T-helper 17 cell (primary cell): ENCODE measurements around the gene TSPAN3. TPM values are rescaled to one million over a fixed set of nuclear protein-coding genes. Genes with fewer than 3 reads are reported as not detected.

Experiments
- ATAC-seq: fragments of 150-1000 bp; cut with Tn5 transposase; 2 replicates; pipeline ENCODE4 v1.10.0; 2021; ENCODE audit warnings: mild to moderate bottlenecking, moderate library complexity
- DNase-seq, 3 donors: peaks; one replicate each; pipeline versions ENCODE4 v3.0.0 to v3.0.0-alpha.2; 2020 to 2021
- H3K9me3 ChIP-seq: one replicate; pipeline ENCODE4 v1.7.0; 2013; ENCODE audit warnings: low read length, mild to moderate bottlenecking; ENCODE audit not compliant: control insufficient read depth, poor library complexity, severe bottlenecking
- H3K27ac Mint-ChIP-seq: one replicate; pipeline ENCODE4 v1.8.0; 2022; ENCODE audit warnings: mild to moderate bottlenecking, moderate library complexity, mixed read lengths
- H3K27me3 Mint-ChIP-seq: one replicate; pipeline ENCODE4 v1.8.0; 2022; ENCODE audit warnings: mixed read lengths
- H3K36me3 Mint-ChIP-seq: one replicate; pipeline ENCODE4 v1.8.0; 2022; ENCODE audit warnings: low read depth, mixed read lengths
- H3K4me1 Mint-ChIP-seq: one replicate; pipeline ENCODE4 v1.8.0; 2022; ENCODE audit warnings: mild to moderate bottlenecking, mixed read lengths
- H3K4me3 Mint-ChIP-seq: one replicate; pipeline ENCODE4 v1.8.0; 2022; ENCODE audit warnings: mild to moderate bottlenecking, moderate library complexity, mixed read lengths
- total RNA-seq, 4 donors: library from RNA in 2 of 4; stranded (reverse) in 2 of 4; gene quantifications; one replicate each; pipeline ENCODE4 v1.2.3 and lab custom pipeline; 2022 to 2026

TSPAN3 gene
- total RNA-seq, 2 donors from 2014 or later: 10.6 to 11.0 TPM

DNA sequence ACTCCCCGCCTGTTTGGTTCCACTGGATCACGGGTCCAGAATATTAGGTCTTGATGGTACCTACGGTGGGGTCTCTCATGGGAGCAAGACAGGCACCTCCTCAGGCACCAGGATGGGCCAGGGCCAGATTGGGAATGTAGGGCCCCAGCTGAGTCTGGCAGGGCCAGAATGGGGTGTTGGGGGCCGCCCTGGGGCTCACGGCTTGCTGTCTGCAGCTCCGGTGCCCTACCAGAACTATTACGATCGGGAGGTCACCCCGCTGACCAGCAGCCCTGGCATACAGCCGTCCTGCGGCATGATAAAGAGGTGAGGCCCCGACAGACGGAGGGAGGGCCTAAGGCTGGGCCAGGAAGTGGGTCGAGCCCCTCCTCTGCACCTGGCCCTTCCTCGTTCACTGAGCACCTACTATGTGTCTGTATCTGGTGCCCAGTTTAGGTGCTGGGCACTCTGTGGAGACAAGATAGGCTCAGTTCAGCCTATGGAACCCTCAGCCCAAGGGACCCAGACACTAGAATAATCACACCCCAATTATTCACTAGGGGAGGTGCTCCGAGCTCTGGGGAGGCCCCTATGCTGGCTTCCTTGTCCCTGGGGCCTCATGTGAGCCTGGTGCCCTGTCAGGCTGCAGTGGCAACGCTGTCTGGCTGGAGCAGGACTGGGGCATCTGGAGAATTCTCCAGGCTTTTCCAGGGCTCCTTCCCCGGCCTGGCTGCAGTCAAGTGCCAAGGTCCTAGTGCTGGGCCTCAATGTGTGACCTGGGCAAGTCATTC lies 38.1 kb downstream of the TSPAN3 start:
- Mint-ChIP-seq H3K27ac (peak overlapping the region; percentile 45), H3K4me1 (peaks cover 15% of the 10 kb centered on the region), H3K36me3 (peaks cover 10% of the 10 kb centered on the region), H3K27me3 (no peaks in the 10 kb centered on the region), H3K4me3 (no peak overlapping the region)
- no peaks in the 10 kb centered on the region for H3K9me3 ChIP-seq
- ATAC-seq (no peak), DNase-seq (no peak)

DNA sequence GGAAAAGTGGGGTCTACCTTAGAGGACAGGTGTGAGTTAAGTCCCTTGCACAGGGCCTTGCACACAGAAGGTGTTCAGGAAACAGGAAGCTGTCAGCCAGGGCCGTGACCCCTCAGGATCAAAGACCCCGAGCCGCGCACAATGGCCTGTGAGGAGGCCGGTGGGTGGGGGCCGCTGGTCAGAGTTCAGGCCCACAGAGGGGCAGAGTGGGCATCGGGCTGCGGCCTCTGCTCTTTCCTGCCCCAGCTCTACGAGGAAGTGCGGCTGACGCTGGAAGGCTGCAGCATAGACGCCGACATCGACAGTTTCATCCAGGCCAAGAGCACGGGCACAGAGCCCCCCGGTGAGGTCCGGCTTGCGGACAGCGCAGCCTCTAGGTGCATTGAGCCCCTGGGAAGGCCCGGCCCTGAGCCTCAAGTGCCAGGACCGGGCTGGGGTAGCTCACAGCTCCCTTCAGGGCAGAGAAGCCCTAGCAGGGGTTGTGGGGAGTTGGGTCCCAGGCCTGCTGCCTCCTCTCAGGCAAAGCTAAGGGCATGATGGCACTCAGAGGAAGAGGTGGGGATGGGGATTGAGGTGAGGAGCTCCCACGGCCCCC lies 38.8 kb downstream of the TSPAN3 start:
- ATAC-seq (no peak), DNase-seq (peak in 2 of 3 donors; percentile 3 to 7)
- peaks cover 7% of the 10 kb centered on the region for H3K36me3 Mint-ChIP-seq

GRCh38 chr15:77031376-77032050 lies 39.4 kb downstream of the TSPAN3 start:
- DNase-seq: peak in 2 of 3 donors; percentile 4 to 7
- peaks cover 6% of the 10 kb centered on the region for H3K36me3 Mint-ChIP-seq
- H3K4me3 Mint-ChIP-seq: no peak overlapping the region
- H3K27ac Mint-ChIP-seq: peak overlapping the region; percentile 45
- H3K4me1 Mint-ChIP-seq: peaks cover 18% of the 10 kb centered on the region
- H3K27me3 Mint-ChIP-seq: no peaks in the 10 kb centered on the region
- peak; percentile 44 for ATAC-seq
- H3K9me3 ChIP-seq: no peaks in the 10 kb centered on the region

More for the DNA sequence above, 38.8 kb downstream of the TSPAN3 start:
- H3K27me3 Mint-ChIP-seq: no peaks in the 10 kb centered on the region
- H3K27ac Mint-ChIP-seq: peak overlapping the region; percentile 45
- H3K4me1 Mint-ChIP-seq: peaks cover 16% of the 10 kb centered on the region
- H3K9me3 ChIP-seq: no peaks in the 10 kb centered on the region
- no peak overlapping the region for H3K4me3 Mint-ChIP-seq

DNA sequence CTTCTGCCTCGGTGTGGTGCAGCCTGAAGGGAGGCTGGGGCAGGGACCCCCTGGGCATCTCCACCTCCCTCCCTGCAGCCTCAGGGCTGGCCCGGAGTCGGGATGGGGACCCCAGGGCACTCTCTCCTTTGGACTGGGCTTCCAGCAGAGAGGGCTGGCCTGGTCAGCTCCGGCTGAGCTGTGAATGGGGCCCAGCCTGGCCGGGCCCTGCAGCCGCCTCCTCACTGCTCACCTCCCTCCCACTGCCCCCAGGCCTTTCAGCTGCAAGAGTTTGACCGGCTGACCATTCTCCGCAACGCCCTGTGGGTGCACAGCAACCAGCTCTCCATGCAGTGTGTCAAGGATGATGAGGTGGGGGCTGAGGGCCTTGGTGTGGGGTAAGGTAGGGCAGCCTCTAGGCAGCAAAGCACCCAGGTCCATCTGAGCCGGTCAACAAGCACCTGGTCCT lies 40.0 kb downstream of the TSPAN3 start:
- Mint-ChIP-seq H3K27me3 (no peaks in the 10 kb centered on the region), H3K36me3 (peaks cover 2% of the 10 kb centered on the region), H3K4me1 (peaks cover 18% of the 10 kb centered on the region), H3K4me3 (no peak overlapping the region), H3K27ac (no peak overlapping the region)
- DNase-seq (peak in 1 of 3 donors; percentile 2), ATAC-seq (no peak)
- H3K9me3 ChIP-seq: no peaks in the 10 kb centered on the region

- peak in 1 of 3 donors; percentile 2 for DNase-seq
- ATAC-seq: no peak
- no peaks in the 10 kb centered on the region for H3K9me3 ChIP-seq
- H3K4me3 Mint-ChIP-seq: no peak overlapping the region
- H3K36me3 Mint-ChIP-seq: no peaks in the 10 kb centered on the region
- peaks cover 18% of the 10 kb centered on the region for H3K4me1 Mint-ChIP-seq
- H3K27ac Mint-ChIP-seq: no peak overlapping the region
- H3K27me3 Mint-ChIP-seq: no peaks in the 10 kb centered on the region
Measured at GRCh38 chr15:77030048-77030927, 40.6 kb downstream of the TSPAN3 start.

GRCh38 chr15:77029166-77030047 lies 41.5 kb downstream of the TSPAN3 start:
- H3K36me3 Mint-ChIP-seq: no peaks in the 10 kb centered on the region

GRCh38 chr15:77028451-77029165 lies 42.3 kb downstream of the TSPAN3 start:
- H3K36me3 Mint-ChIP-seq: no peaks in the 10 kb centered on the region
- peak in 2 of 3 donors; percentile 3 to 5 for DNase-seq
- peaks cover 11% of the 10 kb centered on the region for H3K4me1 Mint-ChIP-seq
- no peak overlapping the region for H3K4me3 Mint-ChIP-seq
- no peaks in the 10 kb centered on the region for H3K27me3 Mint-ChIP-seq
- ATAC-seq: no peak
- H3K9me3 ChIP-seq: no peaks in the 10 kb centered on the region
- no peak overlapping the region for H3K27ac Mint-ChIP-seq

More at GRCh38 chr15:77029166-77030047, 41.5 kb downstream of the TSPAN3 start:
- Mint-ChIP-seq H3K27ac (no peak overlapping the region), H3K4me1 (peaks cover 16% of the 10 kb centered on the region), H3K4me3 (no peak overlapping the region), H3K27me3 (no peaks in the 10 kb centered on the region)
- peak in 1 of 3 donors; percentile 2 for DNase-seq
- H3K9me3 ChIP-seq: no peaks in the 10 kb centered on the region
- ATAC-seq: no peak

- ATAC-seq (no peak), DNase-seq (peak in 1 of 3 donors; percentile 1)
- Mint-ChIP-seq H3K4me1 (peaks cover 18% of the 10 kb centered on the region), H3K27me3 (no peaks in the 10 kb centered on the region), H3K36me3 (no peaks in the 10 kb centered on the region), H3K27ac (no peak overlapping the region), H3K4me3 (no peak overlapping the region)
- no peaks in the 10 kb centered on the region for H3K9me3 ChIP-seq
Measured at GRCh38 chr15:77027697-77028450, 43.0 kb downstream of the TSPAN3 start.

- peak overlapping the region; percentile 67 for H3K27ac Mint-ChIP-seq
- no peak for ATAC-seq
- DNase-seq: peak in 2 of 3 donors; percentile 0 to 6
- H3K27me3 Mint-ChIP-seq: no peaks in the 10 kb centered on the region
- H3K4me3 Mint-ChIP-seq: no peak overlapping the region
- peaks cover under 1% of the 10 kb centered on the region for H3K36me3 Mint-ChIP-seq
- H3K9me3 ChIP-seq: no peaks in the 10 kb centered on the region
- H3K4me1 Mint-ChIP-seq: peaks cover 21% of the 10 kb centered on the region
Measured at GRCh38 chr15:77027111-77027696, 43.7 kb downstream of the TSPAN3 start.

- Mint-ChIP-seq H3K4me3 (no peak overlapping the region), H3K36me3 (peaks cover 2% of the 10 kb centered on the region), H3K27ac (peak overlapping the region; percentile 67), H3K4me1 (peaks cover 27% of the 10 kb centered on the region), H3K27me3 (no peaks in the 10 kb centered on the region)
- no peaks in the 10 kb centered on the region for H3K9me3 ChIP-seq
- no peak for ATAC-seq
- peak in 1 of 3 donors; percentile 4 for DNase-seq
Measured at GRCh38 chr15:77026501-77027110, 44.3 kb downstream of the TSPAN3 start.
